ENCODE measurements around the gene TEAD4.

TEAD4 gene

DNA sequence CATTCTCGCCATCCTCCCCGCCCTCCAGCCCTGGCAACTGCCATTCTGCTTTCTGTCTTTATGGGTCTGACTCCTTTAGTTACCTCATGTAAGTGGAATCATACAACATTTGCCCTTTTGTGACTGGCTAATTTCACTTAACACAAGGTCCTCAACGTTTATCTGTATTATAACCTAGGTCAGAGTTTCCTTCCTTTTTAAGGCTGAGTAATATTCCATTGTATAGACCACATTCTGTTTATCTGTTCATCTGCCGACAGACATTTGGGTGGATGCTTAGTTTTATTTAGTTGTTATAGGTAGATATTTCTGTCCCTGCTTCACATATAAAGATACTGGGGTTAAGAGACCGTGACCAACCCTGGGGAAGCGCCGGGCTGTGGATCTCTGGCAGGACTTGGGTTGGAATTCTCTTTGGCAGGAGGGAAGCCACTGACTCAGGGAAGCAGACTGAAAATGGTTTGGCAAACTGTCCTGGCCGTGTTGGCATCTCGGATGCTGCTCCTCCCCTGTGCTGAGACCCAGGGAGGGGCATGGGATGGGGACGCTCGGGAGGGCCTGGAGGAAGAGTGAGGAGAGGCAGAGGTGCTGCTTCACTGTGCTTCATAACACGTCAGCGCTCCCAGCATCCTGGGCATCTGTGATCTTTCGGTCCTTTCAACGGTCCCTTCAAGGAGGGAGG is 38.9 kb downstream of the TEAD4 start:
- peak; percentile 26 for DNase-seq (ENCODE audit: low read depth)
- no peak overlapping the region for H3K4me3 ChIP-seq (ENCODE audit: control insufficient read depth, low read depth, low read length)
- TF ChIP-seq, protein P1, sequence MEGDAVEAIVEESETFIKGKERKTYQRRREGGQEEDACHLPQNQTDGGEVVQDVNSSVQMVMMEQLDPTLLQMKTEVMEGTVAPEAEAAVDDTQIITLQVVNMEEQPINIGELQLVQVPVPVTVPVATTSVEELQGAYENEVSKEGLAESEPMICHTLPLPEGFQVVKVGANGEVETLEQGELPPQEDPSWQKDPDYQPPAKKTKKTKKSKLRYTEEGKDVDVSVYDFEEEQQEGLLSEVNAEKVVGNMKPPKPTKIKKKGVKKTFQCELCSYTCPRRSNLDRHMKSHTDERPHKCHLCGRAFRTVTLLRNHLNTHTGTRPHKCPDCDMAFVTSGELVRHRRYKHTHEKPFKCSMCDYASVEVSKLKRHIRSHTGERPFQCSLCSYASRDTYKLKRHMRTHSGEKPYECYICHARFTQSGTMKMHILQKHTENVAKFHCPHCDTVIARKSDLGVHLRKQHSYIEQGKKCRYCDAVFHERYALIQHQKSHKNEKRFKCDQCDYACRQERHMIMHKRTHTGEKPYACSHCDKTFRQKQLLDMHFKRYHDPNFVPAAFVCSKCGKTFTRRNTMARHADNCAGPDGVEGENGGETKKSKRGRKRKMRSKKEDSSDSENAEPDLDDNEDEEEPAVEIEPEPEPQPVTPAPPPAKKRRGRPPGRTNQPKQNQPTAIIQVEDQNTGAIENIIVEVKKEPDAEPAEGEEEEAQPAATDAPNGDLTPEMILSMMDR (conservative IDR thresholded peaks at IDR 0.05; ENCODE audit: control insufficient read depth, insufficient read depth, low read depth, low read length): no peak

DNA sequence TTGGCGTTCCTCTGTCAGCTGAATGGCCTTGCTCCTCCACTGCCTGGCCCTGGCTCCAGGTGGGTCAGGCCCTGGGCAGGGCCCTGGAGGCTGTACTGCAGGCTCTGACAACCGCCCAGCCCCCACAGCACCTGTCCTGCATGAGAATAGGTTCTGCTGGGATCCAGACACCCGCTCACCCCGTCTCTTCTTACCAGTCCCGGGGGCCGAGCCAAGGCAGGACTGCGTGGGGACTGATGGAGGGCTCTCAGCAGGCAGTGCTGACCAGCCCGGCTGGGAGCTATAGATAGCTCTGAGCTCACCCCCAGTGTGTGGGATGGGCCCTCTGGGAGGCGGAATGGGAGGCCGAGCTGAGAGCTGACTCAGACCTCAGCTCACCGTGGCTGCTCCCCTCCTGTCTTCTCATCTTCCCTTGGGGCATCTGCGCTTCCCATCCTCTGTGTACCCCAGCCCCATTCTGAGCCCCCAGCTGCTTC is 39.6 kb downstream of the TEAD4 start:
- peak; percentile 87 for DNase-seq (ENCODE audit: low read depth)
- TF ChIP-seq, protein P1 (conservative IDR thresholded peaks at IDR 0.05; ENCODE audit: control insufficient read depth, insufficient read depth, low read depth, low read length): no peak
- no peak overlapping the region for H3K4me3 ChIP-seq (ENCODE audit: control insufficient read depth, low read depth, low read length)

DNA sequence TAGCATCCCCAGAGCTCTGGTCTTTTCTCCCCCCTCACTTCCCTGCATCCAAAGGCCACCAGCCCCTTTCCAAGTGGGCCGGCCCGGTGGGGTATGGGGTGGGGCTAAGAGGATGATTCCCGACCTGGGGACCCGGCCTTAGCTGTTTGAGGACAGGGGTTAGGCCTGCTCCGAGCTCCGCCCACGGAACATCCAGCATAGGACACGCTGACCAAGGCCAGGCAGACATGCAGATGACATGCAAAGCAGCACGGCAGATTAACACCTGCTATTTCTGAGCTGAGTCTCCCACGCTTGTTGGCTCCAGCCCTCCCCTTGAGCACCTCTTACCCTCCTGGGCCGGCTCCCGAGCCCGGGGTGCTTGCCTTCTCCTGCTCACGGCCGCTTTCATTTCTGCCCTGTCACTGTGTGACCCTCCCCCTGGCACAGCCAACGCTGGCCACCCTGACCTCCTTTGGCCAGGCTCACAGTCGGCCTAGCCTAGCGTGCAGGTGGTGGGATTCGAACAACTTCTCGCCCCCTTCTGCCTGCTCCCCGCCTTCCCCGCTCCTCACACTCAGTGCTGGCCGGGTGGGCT is 40.2 kb downstream of the TEAD4 start:
- H3K4me3 ChIP-seq (ENCODE audit: control insufficient read depth, low read depth, low read length): no peak overlapping the region
- TF ChIP-seq, protein P1 (conservative IDR thresholded peaks at IDR 0.05; ENCODE audit: control insufficient read depth, insufficient read depth, low read depth, low read length): no peak
- no peak for DNase-seq (ENCODE audit: low read depth)

DNA sequence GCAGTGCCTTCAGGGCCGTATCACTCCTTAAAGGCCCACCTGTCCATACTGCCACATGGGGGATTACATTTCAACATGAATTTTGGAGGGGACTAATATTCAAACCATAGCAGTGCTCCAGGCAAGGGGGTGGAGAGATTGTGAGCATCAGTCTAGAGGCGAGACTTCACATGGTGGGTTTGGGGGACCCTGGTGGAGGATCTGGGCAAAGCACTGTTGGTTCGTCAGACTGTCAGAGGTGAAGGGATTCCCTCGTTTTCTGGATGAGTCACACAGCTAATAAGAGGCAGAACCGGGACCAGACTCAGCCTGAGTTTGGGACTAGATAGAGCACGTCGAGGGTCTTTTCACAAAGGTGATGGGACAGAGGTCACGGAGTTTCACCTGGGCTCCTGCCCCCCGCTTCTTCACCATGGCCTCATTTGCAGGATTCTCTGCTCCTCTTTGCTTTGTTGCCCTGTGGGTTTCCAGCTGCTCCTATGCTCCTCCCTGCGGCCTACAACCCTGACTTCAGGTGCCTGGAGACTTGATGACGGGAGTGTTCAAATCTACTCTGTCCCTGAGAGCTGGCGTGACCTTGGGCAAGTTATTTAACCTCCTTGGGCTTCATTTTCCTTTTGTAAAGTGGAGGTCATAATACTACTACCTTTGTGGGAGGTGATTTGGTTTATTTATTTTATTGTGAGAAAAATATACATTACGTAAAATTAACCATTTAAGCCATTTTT is 41.5 kb downstream of the TEAD4 start:
- H3K4me3 ChIP-seq (ENCODE audit: control insufficient read depth, low read depth, low read length): no peak overlapping the region
- DNase-seq (ENCODE audit: low read depth): no peak
- TF ChIP-seq, protein P1 (conservative IDR thresholded peaks at IDR 0.05; ENCODE audit: control insufficient read depth, insufficient read depth, low read depth, low read length): peak; percentile 10

DNA sequence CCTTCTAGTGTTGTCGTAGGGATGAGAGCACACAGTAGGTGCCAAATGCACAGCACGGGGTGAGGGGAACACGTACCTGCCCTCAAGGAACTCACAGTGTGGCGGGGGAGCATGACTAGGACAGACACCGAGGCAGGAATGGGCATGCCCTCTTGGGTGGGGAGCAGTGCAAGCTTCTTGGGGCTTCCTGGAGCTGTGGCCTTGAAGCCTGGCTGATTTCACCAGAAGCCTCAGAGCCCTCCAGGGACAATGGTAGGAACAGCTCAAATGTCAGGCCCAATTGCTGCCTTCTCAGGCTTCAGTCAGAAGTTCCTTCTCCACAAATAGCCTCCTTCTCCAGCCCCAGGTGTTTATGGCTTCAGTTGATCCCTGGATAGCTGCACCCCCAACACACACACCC is 43.4 kb downstream of the TEAD4 start:
- no peak overlapping the region for H3K4me3 ChIP-seq (ENCODE audit: control insufficient read depth, low read depth, low read length)
- TF ChIP-seq, protein P1 (conservative IDR thresholded peaks at IDR 0.05; ENCODE audit: control insufficient read depth, insufficient read depth, low read depth, low read length): no peak
- peak; percentile 22 for DNase-seq (ENCODE audit: low read depth)

DNA sequence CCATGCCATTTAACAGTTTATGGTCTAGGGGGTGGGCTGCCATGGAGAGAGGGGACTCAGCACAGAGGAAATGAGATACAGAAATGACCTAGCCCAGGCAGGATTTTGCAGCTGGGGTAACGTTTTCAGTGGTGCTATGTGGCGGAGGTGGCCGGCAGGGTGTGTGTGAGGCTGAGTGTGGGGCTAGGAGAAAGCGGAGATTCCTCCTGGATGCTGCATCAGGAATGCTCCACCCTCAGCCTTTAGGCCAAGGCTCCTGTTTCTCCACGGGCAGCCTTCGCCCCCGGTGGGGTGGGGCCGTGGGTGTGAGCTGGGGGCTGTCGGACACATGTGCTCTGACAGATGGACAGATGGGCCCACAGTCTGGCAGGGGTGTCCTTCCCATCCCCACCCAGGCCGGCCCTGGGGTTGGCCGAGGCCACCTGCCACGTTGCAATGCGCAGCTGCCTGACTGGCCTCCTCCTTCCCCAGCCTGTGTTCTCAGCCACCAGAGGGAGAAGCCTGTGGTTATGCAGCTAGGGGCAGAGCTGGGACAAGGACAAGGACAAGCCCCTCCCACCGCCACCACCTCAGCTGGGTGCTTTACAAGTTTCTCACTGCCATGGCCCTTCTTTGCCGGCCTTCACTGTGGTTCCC is 44.3 kb downstream of the TEAD4 start:
- no peak for DNase-seq (ENCODE audit: low read depth)
- H3K4me3 ChIP-seq (ENCODE audit: control insufficient read depth, low read depth, low read length): no peak overlapping the region
- TF ChIP-seq, protein P1 (conservative IDR thresholded peaks at IDR 0.05; ENCODE audit: control insufficient read depth, insufficient read depth, low read depth, low read length): no peak
